HG02840 (cell line): ENCODE data around the gene VWA8.

Experiments
- ATAC-seq: cut with Tn5 transposase; IDR thresholded peaks from one replicate; pipeline ENCODE4 v1.9.1; 2021; ENCODE audit warnings: mild to moderate bottlenecking, moderate library complexity, moderate number of reproducible peaks; ENCODE audit not compliant: unreplicated experiment, low FRiP score

Gene VWA8

DNA sequence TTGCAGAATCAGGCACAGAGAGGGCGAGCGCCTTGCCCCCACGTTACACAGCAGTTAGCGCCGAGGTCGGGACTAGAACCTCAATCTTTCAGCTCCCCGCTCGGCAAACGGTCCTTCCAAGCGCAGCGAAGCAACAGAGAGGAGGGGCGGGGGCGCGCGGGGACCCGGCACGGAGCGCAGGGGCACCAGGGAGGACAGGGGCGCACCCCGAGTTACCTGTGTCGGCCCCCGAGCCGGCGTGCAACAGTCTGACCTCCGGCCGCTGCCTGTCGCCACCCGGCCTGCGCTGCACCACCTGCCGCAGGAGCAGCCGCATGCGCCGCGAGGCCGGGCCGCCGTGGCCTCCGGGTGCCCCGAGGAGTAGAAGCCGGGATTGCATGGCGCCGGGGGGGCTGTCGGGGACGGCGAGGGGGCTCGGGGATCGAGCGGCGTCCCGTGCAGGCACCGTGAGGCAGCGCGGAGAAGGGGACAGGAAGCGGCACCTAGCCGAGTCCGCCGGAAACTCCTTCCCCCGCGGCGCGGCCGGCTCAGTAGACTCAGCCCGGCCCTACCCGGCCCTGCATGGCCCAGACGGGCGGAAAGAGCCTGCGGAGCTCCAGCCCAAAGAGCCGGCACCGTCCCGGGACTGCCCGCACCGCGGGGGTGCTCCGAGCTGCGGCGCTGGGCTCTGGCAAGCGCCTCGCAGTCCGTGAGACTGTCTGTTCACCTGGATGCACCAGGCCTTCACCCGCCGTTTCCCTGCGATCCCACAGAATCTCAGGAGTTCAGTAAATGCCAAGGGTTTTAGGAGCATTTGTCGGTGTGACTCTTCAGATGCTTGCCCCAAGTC, at the start of gene VWA8:
Gene VWA8 (minus strand): TSS at position 473 of the 829 bp plus-strand sequence. CDS start 94 bp downstream, at position 379.
- ATAC-seq: peak; percentile 80

DNA sequence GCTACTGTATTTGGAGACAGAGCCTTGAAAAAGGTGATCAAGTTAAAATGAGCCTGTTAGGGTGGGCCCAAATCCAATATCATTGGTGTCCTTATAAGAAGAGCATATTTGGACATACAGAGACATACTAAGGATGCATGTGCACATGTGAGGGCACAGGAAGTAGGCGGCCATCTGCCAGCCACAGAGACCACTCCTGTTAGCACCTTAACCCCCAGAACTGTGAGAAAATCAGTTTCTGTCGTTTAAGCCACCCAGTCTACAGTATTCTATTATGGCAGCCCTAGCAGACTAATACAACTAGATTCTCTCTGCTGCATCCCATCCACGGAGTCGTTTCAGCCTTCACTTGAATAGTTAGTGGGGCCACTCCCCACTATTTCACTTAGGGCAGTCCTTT, 48.1 kb upstream of the VWA8 start:
- no peak for ATAC-seq

DNA sequence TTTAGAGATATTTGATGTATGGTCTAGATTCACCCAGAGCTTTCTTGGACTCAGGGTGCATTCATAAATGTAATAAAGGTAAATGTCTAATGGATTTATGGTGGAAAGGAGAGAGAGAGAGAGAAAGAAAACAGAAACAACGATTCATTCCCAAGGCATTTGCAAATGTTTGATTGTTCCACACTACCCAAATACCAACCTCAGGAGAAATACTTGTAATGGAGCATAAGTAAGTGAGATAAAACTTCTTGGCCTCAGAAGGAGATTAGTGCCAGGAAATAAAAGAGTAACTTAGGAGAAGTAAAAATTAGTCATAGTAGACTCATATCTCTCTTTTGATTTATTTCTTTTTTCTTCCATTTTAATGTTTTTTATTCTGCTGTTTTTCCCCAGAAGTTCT, 46.9 kb upstream of the VWA8 start:
- no peak for ATAC-seq

DNA sequence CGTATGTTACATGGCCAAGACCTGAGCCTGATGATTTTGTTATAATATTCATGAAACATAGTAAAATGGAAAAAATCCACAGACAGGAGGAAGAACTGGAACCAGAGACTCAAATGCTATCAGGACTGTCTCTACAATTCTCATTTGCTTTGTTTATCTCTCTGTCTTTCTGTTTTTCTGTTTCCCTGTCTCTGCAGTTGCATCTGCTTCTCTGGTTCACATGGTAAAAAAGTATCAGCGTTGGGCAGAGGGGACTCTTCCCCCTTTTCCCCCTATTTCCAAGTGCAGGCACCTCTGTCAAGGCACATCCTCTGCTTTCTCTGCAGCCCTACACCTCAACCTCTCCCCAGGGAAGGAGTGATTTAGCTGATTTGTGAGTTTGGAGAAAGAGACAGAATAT, 41.2 kb upstream of the VWA8 start:
- ATAC-seq: no peak

DNA sequence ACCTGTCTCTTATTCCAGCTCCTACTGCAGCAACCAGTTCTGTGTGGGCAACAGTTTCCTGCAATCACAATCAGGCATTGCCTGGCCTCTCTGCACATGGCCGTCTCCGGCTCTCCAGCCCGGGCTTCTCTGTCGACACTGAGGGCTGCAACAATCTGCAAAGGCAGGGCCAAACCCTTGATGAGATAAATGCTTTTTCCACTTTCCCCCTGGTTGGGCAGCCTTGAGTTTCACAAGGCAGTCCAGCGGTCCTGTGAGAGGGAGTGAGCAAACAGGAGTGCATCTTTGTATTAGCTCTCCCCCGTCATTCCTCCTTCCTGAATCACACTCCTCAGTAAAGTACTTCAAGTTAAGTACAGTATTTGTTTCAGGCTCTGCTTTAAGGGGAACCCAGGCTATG, 40.7 kb upstream of the VWA8 start:
- ATAC-seq: no peak

DNA sequence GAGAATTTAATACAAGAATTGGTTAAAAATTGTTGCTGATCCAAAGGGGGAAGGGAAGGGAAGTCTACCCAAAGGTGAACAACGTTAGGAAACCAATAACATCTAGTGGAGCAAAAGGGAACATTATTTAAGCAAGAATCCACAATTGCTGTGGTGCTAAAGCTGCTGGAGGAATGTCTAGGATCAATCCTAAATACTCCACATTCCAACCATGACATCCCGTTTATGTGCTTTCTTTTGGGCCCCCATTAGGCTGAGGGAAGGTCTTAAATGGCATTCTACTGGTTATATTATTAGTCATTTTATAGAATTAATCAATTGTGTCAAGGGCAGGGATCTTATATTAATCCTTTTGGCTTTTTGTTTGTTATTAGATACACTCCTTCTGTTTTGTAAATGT, 39.9 kb upstream of the VWA8 start:
- no peak for ATAC-seq

DNA sequence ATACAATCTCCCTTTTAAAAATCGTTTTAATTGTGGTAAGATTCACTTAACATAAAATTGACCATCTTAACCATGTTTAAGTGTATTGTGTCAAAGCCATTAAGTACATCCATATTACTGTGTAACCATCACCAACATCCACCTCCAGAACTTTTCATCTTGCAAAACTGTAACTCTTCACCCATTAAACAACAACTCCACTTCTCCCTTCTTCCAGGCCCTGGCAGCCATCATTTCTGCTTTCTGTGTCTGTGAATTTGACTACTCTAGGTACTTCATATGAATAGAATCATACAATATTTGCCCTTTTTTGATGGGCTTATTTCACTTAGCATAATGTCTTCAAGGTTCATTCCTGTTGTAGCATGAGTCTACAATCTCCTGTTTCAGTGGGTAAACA, 36.5 kb upstream of the VWA8 start:
- no peak for ATAC-seq

DNA sequence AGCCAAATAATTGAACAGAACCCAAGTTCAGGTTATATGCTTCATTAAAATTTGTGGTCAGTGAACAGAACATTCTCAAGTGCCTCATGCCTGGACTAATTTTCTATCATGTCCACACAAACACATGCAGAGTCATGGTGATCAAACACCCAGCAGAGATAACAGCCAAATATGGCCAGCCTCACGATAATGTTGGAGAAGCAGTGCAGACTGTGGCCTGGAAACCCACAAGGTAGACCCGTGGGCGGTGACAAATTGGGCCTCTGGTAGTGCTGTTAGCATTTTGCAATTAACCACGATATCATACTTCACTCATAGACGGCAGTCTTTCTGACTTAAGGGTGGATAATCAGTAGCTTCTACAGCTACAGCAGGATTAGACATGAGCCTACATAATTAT, 35.0 kb upstream of the VWA8 start:
- ATAC-seq: no peak

DNA sequence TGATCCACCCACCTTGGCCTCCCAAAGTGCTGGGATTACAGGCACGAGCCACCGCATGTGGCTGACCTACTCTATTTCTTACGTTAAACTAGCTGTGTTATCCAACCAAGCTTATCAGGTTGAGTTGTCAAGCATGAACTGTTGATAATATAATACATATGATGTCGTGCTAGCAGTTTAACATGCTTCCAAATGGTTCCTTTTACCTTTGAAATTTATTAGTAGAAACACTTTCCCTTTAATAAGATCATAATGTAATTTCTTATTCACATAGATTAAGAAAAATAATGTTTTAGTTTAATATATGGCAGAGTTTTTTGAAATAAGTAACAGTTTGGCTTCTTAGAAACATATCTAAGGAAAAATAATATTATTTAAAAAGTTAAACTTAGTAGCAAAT, 34.4 kb upstream of the VWA8 start:
- ATAC-seq: no peak

DNA sequence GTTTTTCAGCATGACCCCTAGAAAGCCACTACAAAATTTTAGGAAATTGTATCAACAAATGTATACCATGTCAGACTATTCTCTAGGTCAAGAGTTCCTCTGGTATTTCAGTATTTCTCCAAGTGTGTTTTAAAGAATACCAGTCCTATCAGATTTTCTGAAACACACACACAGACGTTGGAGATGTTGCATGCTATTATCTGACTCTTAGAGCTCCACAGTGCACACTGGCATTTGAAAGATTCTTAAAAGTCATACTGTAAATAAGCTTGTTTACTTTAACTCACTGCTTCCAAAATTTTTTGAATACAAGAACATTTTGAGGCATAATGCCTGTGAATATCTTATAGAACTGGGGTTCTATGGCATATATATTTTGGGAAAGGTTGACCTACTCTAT, 33.8 kb upstream of the VWA8 start:
- ATAC-seq: no peak

DNA sequence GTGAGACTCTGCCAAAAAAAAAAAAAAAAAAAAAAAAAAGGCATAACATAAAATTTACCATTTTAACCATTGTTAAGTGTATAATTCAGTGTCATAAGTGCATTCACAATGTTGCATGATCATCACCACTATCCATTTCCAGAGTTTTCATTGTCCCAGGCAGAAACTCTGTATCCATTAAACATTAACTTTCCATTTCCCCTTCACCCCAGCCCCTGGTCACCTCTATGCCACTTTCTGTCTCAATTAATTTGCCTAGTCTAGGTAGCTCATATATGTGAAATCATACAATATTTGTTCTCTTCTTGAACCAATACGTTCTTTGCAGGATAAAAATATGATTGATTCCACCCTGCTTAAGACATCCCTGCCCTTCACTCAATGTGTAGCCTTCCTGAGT, 31.0 kb upstream of the VWA8 start:
- ATAC-seq: no peak

DNA sequence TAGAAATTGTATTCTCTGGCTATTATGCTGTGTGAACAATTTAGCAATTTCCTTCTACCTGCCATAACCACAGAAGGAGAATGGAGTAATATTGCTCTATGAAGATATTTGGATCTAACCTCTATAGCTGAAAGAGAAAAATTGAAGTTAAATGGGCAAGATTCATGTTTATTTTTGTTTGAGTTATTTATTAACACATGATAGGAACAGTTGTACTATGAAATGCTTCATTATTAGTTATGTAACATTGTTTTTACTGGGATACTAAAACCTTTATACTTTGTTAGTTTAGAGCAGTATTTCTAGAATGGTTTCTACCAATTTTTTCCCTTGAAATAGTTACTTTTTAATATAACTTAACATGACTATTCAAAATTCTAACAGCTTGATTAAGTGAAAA, 27.3 kb upstream of the VWA8 start:
- ATAC-seq: no peak

DNA sequence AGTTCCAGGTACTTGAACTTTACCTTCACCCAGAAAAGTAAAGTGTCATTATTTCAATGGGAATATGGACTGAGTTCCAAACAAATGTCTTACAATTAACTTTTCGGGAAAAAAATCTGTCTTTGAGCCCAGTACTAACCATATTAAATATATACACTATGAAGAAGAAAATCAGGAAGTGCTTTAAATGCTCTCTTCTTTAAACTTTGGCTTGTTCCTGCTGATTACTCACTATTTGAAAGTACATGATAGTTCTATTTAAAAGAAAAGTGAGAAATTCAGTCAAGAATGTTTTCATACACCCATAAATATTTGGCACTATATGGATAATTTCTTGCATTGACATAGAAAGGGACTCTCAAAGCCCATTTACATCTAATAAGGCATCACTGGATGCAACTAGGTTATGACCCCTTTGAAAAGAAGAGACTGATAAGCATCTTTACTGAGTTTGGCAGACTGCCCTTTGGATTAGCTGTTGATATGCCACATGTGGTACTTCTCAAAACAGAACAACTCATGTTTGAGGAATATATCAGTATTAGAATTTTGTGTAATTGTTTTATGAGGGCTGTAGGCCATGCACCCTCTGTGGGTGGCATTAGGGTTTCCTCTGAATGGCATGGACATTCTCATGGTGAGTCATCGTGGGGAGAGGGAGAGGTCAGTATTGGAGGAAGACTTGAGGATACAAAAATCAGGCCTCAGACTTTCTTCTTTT, 25.0 kb upstream of the VWA8 start:
- ATAC-seq: no peak

DNA sequence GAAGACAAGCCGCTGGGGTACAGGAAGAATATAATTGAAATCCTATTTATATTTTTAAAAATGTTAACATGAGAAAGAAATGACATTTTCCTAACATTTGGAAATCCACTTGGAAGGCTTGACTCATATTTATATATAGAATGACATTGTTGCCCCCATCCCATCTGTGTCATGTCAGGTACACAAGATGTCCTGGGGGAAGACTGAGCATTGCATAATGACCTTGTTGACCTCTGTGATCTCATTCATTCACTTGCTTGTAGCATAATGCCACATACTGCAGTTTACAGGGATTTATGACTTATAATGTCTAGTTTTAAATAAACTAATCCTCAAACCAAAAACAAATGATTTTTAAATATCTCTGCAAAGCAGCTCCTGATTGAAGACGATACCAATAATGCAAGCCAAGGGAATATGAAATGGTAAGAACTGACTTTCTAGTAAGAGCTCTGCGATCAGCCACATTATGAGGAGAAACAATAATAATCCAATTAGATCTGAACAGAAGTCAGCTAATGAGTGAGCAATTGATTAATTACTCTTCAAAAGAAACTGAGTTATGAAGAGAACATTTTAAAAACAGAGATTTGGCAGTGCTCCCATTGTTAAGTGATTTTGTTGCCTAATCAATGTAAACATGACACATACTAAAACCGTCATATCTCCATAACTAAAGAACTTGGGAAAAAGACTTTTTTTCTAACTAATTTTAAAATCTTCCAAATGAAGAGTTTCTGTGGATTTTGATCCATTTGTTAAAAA, 21.2 kb upstream of the VWA8 start:
- no peak for ATAC-seq

DNA sequence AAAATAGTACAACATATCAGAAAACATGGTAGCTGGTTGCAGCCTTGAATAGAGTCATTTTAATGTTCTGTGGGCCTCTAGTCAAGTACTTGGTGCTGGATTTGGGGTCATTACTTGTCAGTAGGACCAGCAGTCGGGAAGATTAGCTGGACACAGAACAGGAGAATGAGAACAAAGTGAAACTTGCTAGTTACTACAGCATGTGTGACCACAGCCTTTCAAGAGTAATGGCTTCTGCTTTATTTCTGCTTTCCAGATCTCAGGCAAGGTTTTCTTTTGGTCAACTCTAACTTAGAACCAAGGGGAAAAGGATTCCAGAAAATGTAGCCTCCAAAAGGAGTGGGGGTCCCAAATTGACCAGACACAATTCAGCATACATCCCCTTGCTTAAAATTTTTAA, 17.1 kb upstream of the VWA8 start:
- no peak for ATAC-seq

DNA sequence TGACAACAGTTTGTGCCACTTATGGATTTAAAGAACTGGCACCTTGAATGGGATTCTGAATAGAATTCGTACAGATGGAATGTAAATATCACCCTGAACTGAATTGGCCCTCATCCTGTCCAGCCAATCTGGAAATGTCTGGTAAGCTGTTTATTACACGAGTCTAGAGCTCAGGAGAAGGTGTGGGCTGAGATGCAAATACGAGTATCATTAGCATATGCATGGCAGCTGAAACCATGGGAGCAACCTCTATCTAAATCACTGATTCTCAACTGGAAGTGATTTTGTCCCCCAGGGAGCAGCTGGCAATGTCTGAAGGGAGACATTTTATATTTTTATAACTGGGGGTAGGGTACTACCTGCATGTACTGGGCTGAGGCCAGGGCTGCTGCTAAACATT, 15.6 kb upstream of the VWA8 start:
- ATAC-seq: no peak

DNA sequence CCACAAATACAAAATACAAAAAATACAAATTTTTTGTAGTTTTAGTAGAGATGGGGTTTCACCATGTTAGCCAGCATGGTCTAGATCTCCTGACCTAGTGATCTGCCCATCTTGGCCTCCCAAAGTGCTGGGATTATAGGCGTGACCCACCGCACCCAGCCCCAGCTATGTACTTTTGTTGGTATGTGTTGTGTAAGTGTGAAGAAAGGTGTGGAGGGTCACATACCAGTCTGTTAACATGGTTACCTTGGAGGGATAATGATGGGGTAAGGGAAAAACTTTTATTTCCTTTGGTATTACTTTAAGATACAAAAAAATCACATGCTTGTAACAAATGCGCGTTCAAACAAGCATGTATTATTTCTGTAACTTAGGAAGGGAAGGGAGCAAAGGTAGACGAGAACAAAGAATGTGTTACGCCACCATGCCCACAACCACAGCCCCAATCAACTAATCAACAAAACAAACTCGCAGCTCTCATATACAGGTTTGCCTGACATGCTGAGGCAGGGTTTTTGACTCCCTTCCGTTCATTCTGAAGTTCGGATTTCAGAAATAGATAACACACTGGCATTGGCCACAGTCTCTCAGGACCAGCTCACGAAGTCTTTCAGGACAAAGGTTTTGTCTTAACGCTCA, 13.5 kb upstream of the VWA8 start:
- ATAC-seq: no peak

DNA sequence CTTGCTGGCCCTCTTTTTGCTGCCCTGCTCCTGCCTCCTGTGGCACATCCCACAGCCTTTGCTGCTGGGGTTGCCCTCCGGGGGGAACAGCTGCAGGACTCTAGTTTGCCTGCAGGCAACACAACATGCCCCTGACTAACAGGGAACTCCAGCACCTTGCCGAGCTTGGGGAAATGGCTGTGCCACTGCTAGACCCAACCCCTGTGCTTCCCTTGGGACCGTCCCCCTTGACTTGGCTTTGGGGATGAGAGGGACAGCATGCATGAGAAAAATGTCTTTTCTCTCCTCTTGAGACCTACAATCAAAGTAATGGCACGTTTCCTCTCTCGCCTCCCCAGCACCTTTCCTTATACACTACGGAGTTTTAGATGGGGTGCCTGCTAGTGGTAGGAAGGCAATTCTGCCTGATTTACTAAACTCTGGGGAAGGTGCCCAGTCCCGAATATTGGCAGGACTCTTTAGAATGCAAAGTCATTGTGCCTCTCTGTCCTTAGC, 12.4 kb upstream of the VWA8 start:
- no peak for ATAC-seq

DNA sequence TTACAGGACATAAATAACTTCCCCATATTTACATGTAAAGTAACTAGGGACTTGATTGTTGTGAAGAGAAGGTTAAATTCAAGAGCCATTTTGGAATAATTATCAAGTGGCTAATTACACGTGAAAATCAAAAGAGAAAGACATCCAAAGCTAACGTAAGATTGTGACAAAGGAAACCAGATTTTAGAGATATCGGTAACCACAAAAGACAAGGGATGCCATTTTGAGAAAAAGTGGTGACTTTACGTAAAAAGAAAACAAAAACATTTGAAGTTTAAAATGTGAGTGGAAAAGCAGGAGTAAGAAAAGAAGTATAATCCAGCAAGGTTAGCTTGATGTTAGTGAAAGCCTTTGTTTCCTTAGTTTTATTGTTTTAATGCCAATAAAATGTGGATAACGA, 10.9 kb upstream of the VWA8 start:
- ATAC-seq: no peak

DNA sequence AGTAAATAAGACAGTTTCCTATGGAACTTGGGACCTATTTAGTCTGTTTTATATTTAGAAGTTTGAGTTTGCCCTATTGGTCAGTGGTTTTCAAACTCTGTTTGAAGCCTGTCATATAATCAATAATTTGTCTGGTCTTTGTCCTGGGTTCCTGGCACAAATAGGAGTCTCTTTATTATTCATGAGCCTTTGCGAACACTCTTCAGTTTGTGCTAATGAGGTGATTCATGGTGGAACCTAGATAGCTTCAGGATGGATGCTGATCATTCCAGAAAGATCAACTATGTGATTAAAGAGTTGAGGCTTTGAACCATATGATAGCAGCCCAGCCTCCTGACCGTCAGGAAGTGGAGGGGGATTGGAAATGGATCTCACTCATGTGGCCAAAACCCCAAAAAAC, 10.0 kb upstream of the VWA8 start:
- no peak for ATAC-seq

DNA sequence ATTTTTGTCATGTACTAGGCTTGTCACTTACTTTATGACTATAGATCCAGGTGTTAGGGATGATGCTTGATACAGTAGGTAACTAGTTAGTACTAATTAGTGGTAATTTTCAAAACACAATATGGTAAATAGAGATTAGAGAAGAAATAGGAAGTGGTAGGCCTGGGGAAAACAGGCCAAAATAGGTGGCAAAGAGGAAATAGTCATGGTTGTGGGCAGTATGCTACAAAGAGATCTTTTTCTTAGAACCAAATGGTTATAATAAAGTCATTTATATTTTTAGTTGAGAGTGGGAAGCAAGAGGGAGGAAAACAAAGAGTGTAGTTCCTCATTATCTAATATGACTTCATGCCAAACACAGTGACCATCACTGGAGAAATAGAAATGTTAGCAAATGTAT, 9.1 kb upstream of the VWA8 start:
- ATAC-seq: no peak
